DOHH2 (cell line): ENCODE results near the gene LPCAT2.

Source experiments
- H3F3A ChIP-seq: fragments of 200-600 bp; sonication (generic), shearing (Covaris generic); 2 replicates; pipeline ENCODE4 v1.6.0; 2016; ENCODE audit warnings: antibody characterized with exemption, mild to moderate bottlenecking; ENCODE audit not compliant: control insufficient read depth, insufficient read depth
- H3K27ac ChIP-seq: fragments of 200-600 bp; sonication (generic); 2 replicates; pipeline ENCODE4 v1.5.1; 2014; ENCODE audit warnings: low read depth, mild to moderate bottlenecking, low read length, moderate library complexity
- H3K27me3 ChIP-seq: fragments of 200-600 bp; sonication (generic); 2 replicates; pipeline ENCODE4 v1.6.1; 2014; ENCODE audit warnings: mild to moderate bottlenecking, low read length, mixed read lengths; ENCODE audit not compliant: control insufficient read depth
- H3K36me3 ChIP-seq: fragments of 200-600 bp; sonication (generic); 2 replicates; pipeline ENCODE4 v1.6.1; 2014; ENCODE audit warnings: mild to moderate bottlenecking, low read length, moderate library complexity, mixed read lengths; ENCODE audit not compliant: control insufficient read depth
- H3K4me1 ChIP-seq: fragments of 200-600 bp; sonication (generic); 2 replicates; pipeline ENCODE4 v1.6.1; 2014; ENCODE audit warnings: mild to moderate bottlenecking, low read length, mixed read lengths; ENCODE audit not compliant: control insufficient read depth
- H3K4me2 ChIP-seq: fragments of 200-600 bp; sonication (generic); 2 replicates; pipeline ENCODE4 v1.6.0; 2014; ENCODE audit warnings: mild to moderate bottlenecking, low read length, moderate library complexity
- H3K4me3 ChIP-seq: fragments of 200-600 bp; sonication (generic); 2 replicates; pipeline ENCODE4 v1.5.1; 2014; ENCODE audit warnings: mild to moderate bottlenecking, low read length, mixed read lengths
- H3K79me2 ChIP-seq: fragments of 200-600 bp; sonication (generic); 2 replicates; pipeline ENCODE4 v1.6.1; 2014; ENCODE audit warnings: mild to moderate bottlenecking, low read length, mixed read lengths; ENCODE audit not compliant: control insufficient read depth
- H3K9me2 ChIP-seq: fragments of 200-600 bp; sonication (generic); replicated peaks from 2 replicates; pipeline ENCODE4 v1.6.1; 2014; ENCODE audit warnings: mild to moderate bottlenecking, low read length, mixed read lengths; ENCODE audit not compliant: control insufficient read depth
- H3K9me3 ChIP-seq: fragments of 200-600 bp; sonication (generic); 2 replicates; pipeline ENCODE4 v1.6.1; 2014; ENCODE audit warnings: antibody characterized with exemption, low read length, mixed read lengths; ENCODE audit not compliant: control insufficient read depth, insufficient read depth
- H4K20me1 ChIP-seq: fragments of 200-600 bp; sonication (generic); 2 replicates; pipeline ENCODE4 v1.6.0; 2014; ENCODE audit warnings: low read depth, mild to moderate bottlenecking, antibody characterized with exemption, low read length, moderate library complexity; ENCODE audit not compliant: control insufficient read depth, insufficient read depth
- CTCF ChIP-seq: fragments of 200-600 bp; sonication (generic); IDR thresholded peaks from one replicate; pipeline ENCODE4 v1.5.1; 2014; ENCODE audit warnings: antibody characterized with exemption, mild to moderate bottlenecking, low read depth, low read length; ENCODE audit not compliant: poor library complexity, severe bottlenecking
- EZH2phosphoT487 ChIP-seq: fragments of 200-600 bp; sonication (generic); IDR thresholded peaks from 2 replicates; pipeline ENCODE4 v1.6.1; 2017; ENCODE audit warnings: borderline replicate concordance, mild to moderate bottlenecking, antibody characterized with exemption, low read length, moderate library complexity, mixed read lengths

The LPCAT2 gene

GRCh38 chr16:55468352-55468990, 40.4 kb upstream of the LPCAT2 start:
- Histone ChIP-seq H3K36me3 (no peaks in the 10 kb centered on the region), H3K4me1 (no peaks in the 10 kb centered on the region), H3F3A (no peaks in the 10 kb centered on the region), H3K9me3 (no peaks in the 10 kb centered on the region), H3K27ac (no peak overlapping the region), H3K27me3 (no peaks in the 10 kb centered on the region), H3K9me2 (no peaks in the 10 kb centered on the region), H3K4me3 (no peak overlapping the region), H4K20me1 (no peaks in the 10 kb centered on the region), H3K4me2 (no peak overlapping the region), H3K79me2 (no peaks in the 10 kb centered on the region)
- no peak for TF ChIP-seq EZH2phosphoT487
- TF ChIP-seq CTCF = no peak

GRCh38 chr16:55469821-55470532, 38.9 kb upstream of the LPCAT2 start:
- TF ChIP-seq CTCF (no peak), EZH2phosphoT487 (no peak)
- Histone ChIP-seq H3K79me2 (no peaks in the 10 kb centered on the region), H3K9me3 (no peaks in the 10 kb centered on the region), H3K27me3 (no peaks in the 10 kb centered on the region), H3K36me3 (no peaks in the 10 kb centered on the region), H3F3A (no peaks in the 10 kb centered on the region), H3K4me2 (no peak overlapping the region), H4K20me1 (no peaks in the 10 kb centered on the region), H3K4me1 (no peaks in the 10 kb centered on the region), H3K4me3 (no peak overlapping the region), H3K27ac (no peak overlapping the region), H3K9me2 (no peaks in the 10 kb centered on the region)

- no peaks in the 10 kb centered on the region for H4K20me1 ChIP-seq
- no peaks in the 10 kb centered on the region for H3K79me2 ChIP-seq
- no peak overlapping the region for H3K4me2 ChIP-seq
- H3K4me1 ChIP-seq = no peaks in the 10 kb centered on the region
- TF ChIP-seq EZH2phosphoT487 (no peak), CTCF (no peak)
- H3K27ac ChIP-seq = no peak overlapping the region
- H3K9me2 ChIP-seq = no peaks in the 10 kb centered on the region
- H3K4me3 ChIP-seq = no peak overlapping the region
- H3K36me3 ChIP-seq = no peaks in the 10 kb centered on the region
- no peaks in the 10 kb centered on the region for H3F3A ChIP-seq
- no peaks in the 10 kb centered on the region for H3K9me3 ChIP-seq
- no peaks in the 10 kb centered on the region for H3K27me3 ChIP-seq
Measured at GRCh38 chr16:55470533-55471371, 38.1 kb upstream of the LPCAT2 start.
